ENCODE data around the gene WASHC4.

DNA sequence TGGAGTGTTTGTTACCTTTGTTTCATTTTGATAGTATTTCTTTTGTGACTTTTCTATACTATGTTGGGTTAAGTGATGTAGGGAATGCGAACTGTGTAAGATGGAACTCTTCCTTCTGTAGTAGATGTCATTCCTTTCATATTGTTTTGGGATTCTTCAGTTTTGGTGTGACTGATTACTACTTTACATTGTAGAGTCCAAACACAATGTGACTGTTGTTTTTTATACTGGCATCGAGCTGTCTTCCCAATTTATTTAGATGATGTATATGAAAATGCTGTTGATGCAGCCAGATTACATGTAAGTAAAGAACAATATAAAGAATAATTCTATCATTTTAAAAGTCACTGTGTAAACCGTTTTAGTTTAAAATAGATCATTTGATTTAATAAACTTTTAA, 34.7 kb downstream of the WASHC4 start:
- TF ChIP-seq, protein P1, sequence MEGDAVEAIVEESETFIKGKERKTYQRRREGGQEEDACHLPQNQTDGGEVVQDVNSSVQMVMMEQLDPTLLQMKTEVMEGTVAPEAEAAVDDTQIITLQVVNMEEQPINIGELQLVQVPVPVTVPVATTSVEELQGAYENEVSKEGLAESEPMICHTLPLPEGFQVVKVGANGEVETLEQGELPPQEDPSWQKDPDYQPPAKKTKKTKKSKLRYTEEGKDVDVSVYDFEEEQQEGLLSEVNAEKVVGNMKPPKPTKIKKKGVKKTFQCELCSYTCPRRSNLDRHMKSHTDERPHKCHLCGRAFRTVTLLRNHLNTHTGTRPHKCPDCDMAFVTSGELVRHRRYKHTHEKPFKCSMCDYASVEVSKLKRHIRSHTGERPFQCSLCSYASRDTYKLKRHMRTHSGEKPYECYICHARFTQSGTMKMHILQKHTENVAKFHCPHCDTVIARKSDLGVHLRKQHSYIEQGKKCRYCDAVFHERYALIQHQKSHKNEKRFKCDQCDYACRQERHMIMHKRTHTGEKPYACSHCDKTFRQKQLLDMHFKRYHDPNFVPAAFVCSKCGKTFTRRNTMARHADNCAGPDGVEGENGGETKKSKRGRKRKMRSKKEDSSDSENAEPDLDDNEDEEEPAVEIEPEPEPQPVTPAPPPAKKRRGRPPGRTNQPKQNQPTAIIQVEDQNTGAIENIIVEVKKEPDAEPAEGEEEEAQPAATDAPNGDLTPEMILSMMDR (IDR thresholded peaks at IDR 0.05): no peak
- TF ChIP-seq POLR2A (IDR thresholded peaks at IDR 0.05): no peak
